HEK293 (cell line): Measurements from ENCODE around the gene CRISP1.

Experiments
- CTCF ChIA-PET: fragments of 350-600 bp; formaldehyde crosslinking; extraction: SDS; loops from one replicate; lab custom pipeline; 2021; ENCODE audit warnings: antibody characterized with exemption; lab: Yijun Ruan, JAX
- POLR2A ChIA-PET: fragments of 300-600 bp; formaldehyde crosslinking; extraction: SDS; loops from one replicate; lab custom pipeline; 2020; ENCODE audit warnings: antibody characterized with exemption, inconsistent platforms; lab: Yijun Ruan, JAX
- H3K27ac ChIP-seq: fragments of 200-500 bp; sonication (Bioruptor generic); 2 replicates; pipeline ENCODE4 v1.5.1; 2014; ENCODE audit warnings: low read depth, low read length, control low read depth, inconsistent platforms; ENCODE audit errors: extremely low read depth
- H3K36me3 ChIP-seq, 2 experiments: fragments of 200-500 bp in 1 of 2; sonication (Bioruptor generic) in 1 of 2; 1 replicate in 1 of 2; 2 replicates in 1 of 2; pipeline ENCODE4 v1.5.1; 2014 to 2017; ENCODE audit warnings: inconsistent platforms in 2 of 2, low read length in 2 of 2; ENCODE audit not compliant: control insufficient read depth in 2 of 2, insufficient read depth in 1 of 2
- H3K4me1 ChIP-seq: fragments of 200-500 bp; sonication (Bioruptor generic); 2 replicates; pipeline ENCODE4 v1.5.1; 2014; ENCODE audit warnings: mild to moderate bottlenecking, low read length, inconsistent platforms; ENCODE audit not compliant: control insufficient read depth, insufficient read depth
- H3K4me3 ChIP-seq: 2 replicates; pipeline ENCODE4 v1.5.1; 2011; ENCODE audit warnings: low read depth, mild to moderate bottlenecking, control low read depth, low read length, moderate library complexity
- H3K9me3 ChIP-seq: fragments of 200-500 bp; sonication (Bioruptor generic); 2 replicates; pipeline ENCODE4 v1.5.1; 2014; ENCODE audit warnings: low read depth, low read length, inconsistent platforms; ENCODE audit not compliant: control insufficient read depth, insufficient read depth
- BCL11A ChIP-seq: fragments of 450-650 bp; formaldehyde crosslinking; IDR thresholded peaks from 2 replicates; pipeline ENCODE4 v1.5.1; 2016; ENCODE audit warnings: low read depth, missing biosample characterization, missing genetic modification characterization
- BCL6B ChIP-seq: fragments of 450-650 bp; formaldehyde crosslinking; IDR thresholded peaks from 2 replicates; pipeline ENCODE4 v1.5.1; 2017; ENCODE audit warnings: missing biosample characterization, missing genetic modification characterization
- FEZF1 ChIP-seq: fragments of 450-650 bp; formaldehyde crosslinking; IDR thresholded peaks from 2 replicates; pipeline ENCODE4 v1.5.1; 2016; ENCODE audit warnings: missing biosample characterization, missing genetic modification characterization
- GFI1B ChIP-seq: fragments of 450-650 bp; formaldehyde crosslinking; IDR thresholded peaks from 2 replicates; pipeline ENCODE4 v1.5.1; 2016; ENCODE audit warnings: missing biosample characterization, missing genetic modification characterization
- PRDM6 ChIP-seq: fragments of 450-650 bp; formaldehyde crosslinking; IDR thresholded peaks from 2 replicates; pipeline ENCODE4 v1.5.1; 2017; ENCODE audit warnings: missing biosample characterization, missing genetic modification characterization
- SALL2 ChIP-seq: fragments of 450-650 bp; formaldehyde crosslinking; IDR thresholded peaks from 2 replicates; pipeline ENCODE4 v1.5.0; 2017; ENCODE audit warnings: missing biosample characterization, mild to moderate bottlenecking, missing genetic modification characterization, borderline replicate concordance
- WT1 ChIP-seq: fragments of 450-650 bp; formaldehyde crosslinking; IDR thresholded peaks from 2 replicates; pipeline ENCODE4 v1.5.1; 2016; ENCODE audit warnings: missing biosample characterization, missing genetic modification characterization
- ZNF10 ChIP-seq: fragments of 450-650 bp; formaldehyde crosslinking; IDR thresholded peaks from 2 replicates; pipeline ENCODE4 v1.5.1; 2017; ENCODE audit warnings: missing biosample characterization, missing genetic modification characterization
- ZNF132 ChIP-seq: fragments of 450-650 bp; formaldehyde crosslinking; IDR thresholded peaks from 2 replicates; pipeline ENCODE4 v1.5.1; 2017; ENCODE audit warnings: missing biosample characterization, missing genetic modification characterization, borderline replicate concordance
- ZNF16 ChIP-seq: fragments of 450-650 bp; formaldehyde crosslinking; IDR thresholded peaks from 2 replicates; pipeline ENCODE4 v1.5.1; 2016; ENCODE audit warnings: low read depth, missing biosample characterization, missing genetic modification characterization
- ZNF184 ChIP-seq: fragments of 450-650 bp; IDR thresholded peaks from 2 replicates; pipeline ENCODE4 v1.5.1; 2018; ENCODE audit warnings: missing biosample characterization, mild to moderate bottlenecking, missing genetic modification characterization
- ZNF19 ChIP-seq: fragments of 450-650 bp; formaldehyde crosslinking; IDR thresholded peaks from 2 replicates; pipeline ENCODE4; 2016; ENCODE audit warnings: missing biosample characterization, missing genetic modification characterization, low read depth
- ZNF202 ChIP-seq: fragments of 450-650 bp; formaldehyde crosslinking; IDR thresholded peaks from 2 replicates; pipeline ENCODE4 v1.5.1; 2016; ENCODE audit warnings: missing biosample characterization, missing genetic modification characterization, borderline replicate concordance
- ZNF211 ChIP-seq: fragments of 450-650 bp; formaldehyde crosslinking; IDR thresholded peaks from 2 replicates; pipeline ENCODE4 v1.5.1; 2016; ENCODE audit warnings: low read depth, missing biosample characterization, missing genetic modification characterization
- ZNF266 ChIP-seq: fragments of 450-650 bp; formaldehyde crosslinking; IDR thresholded peaks from 2 replicates; pipeline ENCODE4 v1.5.1; 2016; ENCODE audit warnings: missing biosample characterization, missing genetic modification characterization, low read depth
- ZNF37A ChIP-seq: fragments of 450-650 bp; IDR thresholded peaks from 2 replicates; pipeline ENCODE4 v1.5.1; 2018; ENCODE audit warnings: missing biosample characterization, missing genetic modification characterization
- ZNF473 ChIP-seq: fragments of 450-650 bp; formaldehyde crosslinking; IDR thresholded peaks from 2 replicates; pipeline ENCODE4 v1.5.1; 2017; ENCODE audit warnings: missing biosample characterization, missing genetic modification characterization
- ZNF488 ChIP-seq: fragments of 450-650 bp; formaldehyde crosslinking; IDR thresholded peaks from 2 replicates; pipeline ENCODE4 v1.5.1; 2016; ENCODE audit warnings: missing biosample characterization, missing genetic modification characterization
- ZNF596 ChIP-seq: fragments of 450-650 bp; IDR thresholded peaks from 2 replicates; pipeline ENCODE4 v1.5.0; 2018; ENCODE audit warnings: missing biosample characterization, mild to moderate bottlenecking, missing genetic modification characterization, moderate library complexity
- ZNF658 ChIP-seq: fragments of 450-650 bp; formaldehyde crosslinking; IDR thresholded peaks from 2 replicates; pipeline ENCODE4; 2016; ENCODE audit warnings: missing biosample characterization, missing genetic modification characterization
- ZNF660 ChIP-seq: fragments of 450-650 bp; IDR thresholded peaks from 2 replicates; pipeline ENCODE4 v1.5.1; 2018; ENCODE audit warnings: missing biosample characterization, mild to moderate bottlenecking, missing genetic modification characterization
- ZNF776 ChIP-seq: fragments of 450-650 bp; formaldehyde crosslinking; IDR thresholded peaks from 2 replicates; pipeline ENCODE4 v1.5.0; 2017; ENCODE audit warnings: missing biosample characterization, missing genetic modification characterization, borderline replicate concordance
- ZSCAN16 ChIP-seq: fragments of 450-650 bp; formaldehyde crosslinking; IDR thresholded peaks from 2 replicates; pipeline ENCODE4 v1.5.1; 2016; ENCODE audit warnings: missing biosample characterization, missing genetic modification characterization

The CRISP1 gene

GRCh38 chr6:49835140-49835539 is 31.2 kb downstream of the CRISP1 start (continued):
- TF ChIP-seq ZNF211 (tag by site-specific recombination): no peak
- TF ChIP-seq ZNF596 (tag by site-specific recombination): no peak
- TF ChIP-seq GFI1B (tag by site-specific recombination): no peak
- TF ChIP-seq ZNF37A (tag by site-specific recombination): no peak
- no peak for TF ChIP-seq PRDM6 (tag by site-specific recombination)

- H3K27ac ChIP-seq: no peak overlapping the region
- no peaks in the 10 kb centered on the region for H3K4me1 ChIP-seq
- H3K36me3 ChIP-seq: no peaks in the 10 kb centered on the region
- TF ChIP-seq ZNF660 (tag by site-specific recombination) (no peak), ZNF19 (tag by site-specific recombination) (no peak), ZNF16 (no peak), FEZF1 (tag by site-specific recombination) (no peak), ZNF10 (tag by site-specific recombination) (no peak), ZNF488 (no peak), ZNF266 (tag by site-specific recombination) (no peak), ZNF473 (tag by site-specific recombination) (no peak), SALL2 (tag by site-specific recombination) (no peak), ZSCAN16 (no peak), ZNF37A (tag by site-specific recombination) (no peak), ZNF202 (no peak), ZNF776 (tag by site-specific recombination) (no peak), BCL6B (tag by site-specific recombination) (no peak), ZNF132 (no peak), BCL11A (no peak), ZNF658 (tag by site-specific recombination) (no peak), WT1 (tag by site-specific recombination) (no peak), ZNF184 (tag by site-specific recombination) (no peak)
- CTCF ChIA-PET: interaction anchor here (0.6 to 0.7 kb wide), 2 partner anchors 122 to 128 kb away, joined by 3 to 5 read pairs; no protein-coding TSS in a partner anchor
- H3K4me3 ChIP-seq: no peak overlapping the region
- no peaks in the 10 kb centered on the region for H3K9me3 ChIP-seq
- POLR2A ChIA-PET: no interaction called here
Measured at GRCh38 chr6:49833386-49833785, 32.9 kb downstream of the CRISP1 start.
